BLaER1 (cell line): ENCODE data around the gene KRTAP20-4.

Experiments
- H3K27ac ChIP-seq: shearing (Covaris generic); formaldehyde crosslinking; 2 replicates; pipeline ENCODE4 v1.8.1; 2022
- H3K27me3 ChIP-seq: shearing (Covaris generic); formaldehyde crosslinking; 2 replicates; pipeline ENCODE4 v1.8.1; 2022
- H3K36me3 ChIP-seq: shearing (Covaris generic); formaldehyde crosslinking; 2 replicates; pipeline ENCODE4 v1.8.1; 2022
- H3K4me1 ChIP-seq: shearing (Covaris generic); formaldehyde crosslinking; 2 replicates; pipeline ENCODE4 v1.8.1; 2022
- H3K4me2 ChIP-seq: shearing (Covaris generic); formaldehyde crosslinking; 2 replicates; pipeline ENCODE4 v1.8.1; 2022
- H3K4me3 ChIP-seq: shearing (Covaris generic); formaldehyde crosslinking; 2 replicates; pipeline ENCODE4 v1.8.1; 2022
- H3K9ac ChIP-seq: shearing (Covaris generic); formaldehyde crosslinking; 2 replicates; pipeline ENCODE4 v1.8.1; 2022
- H3K9me3 ChIP-seq: shearing (Covaris generic); formaldehyde crosslinking; 2 replicates; pipeline ENCODE4 v1.8.1; 2022
- H4K20me1 ChIP-seq: shearing (Covaris generic); formaldehyde crosslinking; 2 replicates; pipeline ENCODE4 v1.8.1; 2022
- Cebpa-rat ChIP-seq: shearing (Covaris generic); IDR thresholded peaks from 2 replicates; pipeline ENCODE4 v1.8.1; 2022

The KRTAP20-4 gene

GRCh38 chr21:30642564-30642963 lies 22.1 kb downstream of the KRTAP20-4 start, which contains the start of gene KRTAP20-3:
Gene KRTAP20-3, plus strand, starts transcription at chr21:30642864.
- H4K20me1 ChIP-seq, result no peaks in the 10 kb centered on the region

GRCh38 chr21:30646904-30647414 lies 26.5 kb downstream of the KRTAP20-4 start:
- Histone ChIP-seq H3K9me3 (no peaks in the 10 kb centered on the region), H4K20me1 (no peaks in the 10 kb centered on the region), H3K4me2 (no peak overlapping the region)

More at GRCh38 chr21:30642564-30642963, 22.1 kb downstream of the KRTAP20-4 start, which contains the start of gene KRTAP20-3:
- Histone ChIP-seq H3K4me2 (no peak within 1 kb of the TSS), H3K27ac (no peak within 1 kb of the TSS), H3K9me3 (no peaks in the 10 kb centered on the region), H3K4me3 (no peak within 1 kb of the TSS), H3K9ac (no peak within 1 kb of the TSS), H3K36me3 (no peaks in the 10 kb centered on the region), H3K4me1 (no peaks in the 10 kb centered on the region), H3K27me3 (no peaks in the 10 kb centered on the region)
- TF ChIP-seq Cebpa-rat, result no peak

GRCh38 chr21:30652891-30653290 lies 32.5 kb downstream of the KRTAP20-4 start:
- Histone ChIP-seq H3K27me3 (no peaks in the 10 kb centered on the region), H3K36me3 (no peaks in the 10 kb centered on the region), H3K4me1 (no peaks in the 10 kb centered on the region), H3K27ac (no peak overlapping the region), H3K4me3 (no peak overlapping the region), H4K20me1 (no peaks in the 10 kb centered on the region), H3K9me3 (no peaks in the 10 kb centered on the region), H3K4me2 (no peak overlapping the region), H3K9ac (no peak overlapping the region)
- no peak for TF ChIP-seq Cebpa-rat

More at GRCh38 chr21:30646904-30647414, 26.5 kb downstream of the KRTAP20-4 start:
- Histone ChIP-seq H3K36me3 (no peaks in the 10 kb centered on the region), H3K27me3 (no peaks in the 10 kb centered on the region), H3K9ac (no peak overlapping the region), H3K4me3 (no peak overlapping the region), H3K27ac (no peak overlapping the region), H3K4me1 (no peaks in the 10 kb centered on the region)
- TF ChIP-seq Cebpa-rat, result no peak

- Histone ChIP-seq H3K36me3 (no peaks in the 10 kb centered on the region), H3K27me3 (no peaks in the 10 kb centered on the region), H3K9ac (no peak overlapping the region), H3K27ac (no peak overlapping the region), H3K4me3 (no peak overlapping the region), H4K20me1 (no peaks in the 10 kb centered on the region), H3K4me2 (no peak overlapping the region), H3K4me1 (no peaks in the 10 kb centered on the region), H3K9me3 (no peaks in the 10 kb centered on the region)
- TF ChIP-seq Cebpa-rat, result no peak
Measured at GRCh38 chr21:30668776-30669175, 48.3 kb downstream of the KRTAP20-4 start.
